A549 treated with dexamethasone at 1 μM for 4 hours (cell line): ENCODE measurements around the gene NGLY1. TPM values are rescaled to one million over a fixed set of nuclear protein-coding genes. Genes with fewer than 3 reads are reported as not detected.

Experiments
- total RNA-seq: library from RNA; stranded (reverse); fragments of 200-300 nt; extraction: Qiagen RNA extraction; gene quantifications from 5 replicates; pipeline ENCODE4 v1.2.3, GENCODE V29; 2022

NGLY1 gene, protein sequence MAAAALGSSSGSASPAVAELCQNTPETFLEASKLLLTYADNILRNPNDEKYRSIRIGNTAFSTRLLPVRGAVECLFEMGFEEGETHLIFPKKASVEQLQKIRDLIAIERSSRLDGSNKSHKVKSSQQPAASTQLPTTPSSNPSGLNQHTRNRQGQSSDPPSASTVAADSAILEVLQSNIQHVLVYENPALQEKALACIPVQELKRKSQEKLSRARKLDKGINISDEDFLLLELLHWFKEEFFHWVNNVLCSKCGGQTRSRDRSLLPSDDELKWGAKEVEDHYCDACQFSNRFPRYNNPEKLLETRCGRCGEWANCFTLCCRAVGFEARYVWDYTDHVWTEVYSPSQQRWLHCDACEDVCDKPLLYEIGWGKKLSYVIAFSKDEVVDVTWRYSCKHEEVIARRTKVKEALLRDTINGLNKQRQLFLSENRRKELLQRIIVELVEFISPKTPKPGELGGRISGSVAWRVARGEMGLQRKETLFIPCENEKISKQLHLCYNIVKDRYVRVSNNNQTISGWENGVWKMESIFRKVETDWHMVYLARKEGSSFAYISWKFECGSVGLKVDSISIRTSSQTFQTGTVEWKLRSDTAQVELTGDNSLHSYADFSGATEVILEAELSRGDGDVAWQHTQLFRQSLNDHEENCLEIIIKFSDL
- 20.1 to 22.1 TPM (median 21.3 TPM) in 5 replicates for total RNA-seq

GRCh38 chr3:25782938-25783660, at the start of gene NGLY1:
TSS of gene NGLY1 (minus strand) at chr3:25783443. CDS start at chr3:25783390, 53 bp downstream.

DNA sequence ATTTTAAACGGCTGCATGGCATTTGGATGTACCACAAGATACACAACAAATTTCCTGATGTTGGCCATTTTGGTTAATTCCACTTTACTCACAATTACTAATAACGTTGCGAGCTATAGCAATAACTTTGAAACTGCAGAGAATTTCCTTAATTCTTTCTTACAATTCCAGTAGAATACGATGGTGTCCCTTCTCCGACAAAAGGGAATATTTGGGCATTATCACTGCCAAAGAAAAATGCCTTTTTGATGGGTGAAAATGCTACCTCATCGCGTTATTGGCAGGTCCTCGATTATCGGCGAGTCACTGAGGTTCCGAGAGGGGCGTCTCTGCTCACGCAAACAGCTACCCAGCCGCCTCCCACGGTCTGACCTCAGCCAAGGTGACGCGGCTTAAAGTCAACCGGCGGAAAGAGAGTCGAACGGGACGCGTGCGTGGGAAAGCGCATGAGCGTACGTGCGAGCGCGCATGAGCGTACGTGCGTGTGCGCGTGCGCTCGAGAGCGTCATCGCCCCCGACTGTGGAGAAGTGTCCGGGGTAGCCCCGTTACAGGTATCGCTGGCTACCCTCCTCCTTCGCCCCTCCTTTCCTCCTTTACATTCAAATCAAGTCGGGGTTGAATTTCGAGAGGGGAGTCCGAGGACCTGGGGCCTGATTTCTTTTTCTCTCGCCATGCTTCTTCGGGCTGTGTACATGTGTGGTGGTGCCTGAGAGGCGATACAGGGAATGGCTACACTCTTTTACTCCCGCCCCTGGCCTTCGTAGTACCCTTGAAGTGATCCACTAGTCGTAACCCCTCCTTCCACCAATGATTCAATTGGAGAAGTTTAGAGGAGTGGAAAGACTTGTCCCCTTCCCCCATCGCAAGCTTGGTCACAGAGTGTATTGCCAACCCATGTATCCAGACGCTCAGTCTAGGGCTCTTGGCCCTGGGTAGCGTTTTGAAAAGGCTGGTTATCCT, 6.6 kb upstream of the NGLY1 start, which contains the start of gene OXSM:
Gene OXSM, plus strand, starts transcription at position 495 of the 961 bp plus-strand sequence. CDS start 931 bp downstream, outside the sequence.

Other genes starting within 250 kb of the NGLY1 start
- 66.2 to 78.3 TPM (median 71.8 TPM) in 5 replicates for gene TOP2B, start 118.5 kb downstream of the NGLY1 start, total RNA-seq
- gene OXSM, start 6.6 kb upstream of the NGLY1 start, total RNA-seq, result 15.1 to 18.5 TPM (median 15.9 TPM) in 5 replicates